ENCODE results near the gene GDF10.

GDF10 gene

DNA sequence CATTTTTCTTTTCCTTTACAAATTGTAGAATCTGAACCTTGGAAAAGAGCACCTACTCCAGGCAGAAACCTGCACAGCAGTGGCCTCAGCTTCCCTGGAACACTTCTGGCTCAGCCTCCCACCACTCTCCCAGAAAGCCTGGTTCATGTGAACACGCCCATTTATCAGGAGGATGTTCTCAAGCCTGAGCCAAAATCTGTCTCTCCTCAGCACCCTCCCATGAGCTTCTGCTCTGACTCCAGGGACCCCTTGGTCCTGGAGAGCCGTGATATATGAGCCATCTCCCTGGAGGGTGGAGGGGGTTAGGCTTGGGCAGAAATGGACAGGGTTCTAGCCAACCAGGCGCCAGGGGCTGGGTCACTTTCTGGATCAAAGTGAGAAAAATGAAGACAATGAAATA, 32.4 kb downstream of the GDF10 start:
- no peak for DNase-seq (ENCODE audit: low read depth in 1 of 2, low spot score in 1 of 2)

DNA sequence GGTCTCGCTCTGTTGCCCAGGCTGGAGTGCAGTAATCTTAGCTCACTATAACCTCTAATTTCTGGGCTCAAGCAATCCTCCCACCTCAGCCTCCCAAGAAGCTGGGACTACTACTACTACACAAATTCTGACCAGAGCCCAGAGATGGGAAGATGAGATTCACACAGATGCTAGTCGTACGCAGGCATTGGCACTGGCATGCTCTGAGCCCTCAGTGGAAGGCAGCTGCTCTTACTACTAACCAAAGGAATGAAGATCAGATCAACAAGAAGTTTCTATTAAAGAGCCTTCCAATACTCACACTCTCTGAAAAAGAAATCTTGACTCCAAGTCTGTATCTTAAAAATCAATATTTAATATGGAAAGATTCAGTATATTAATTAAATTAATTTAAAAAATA, 32.9 kb downstream of the GDF10 start:
- no peak for DNase-seq (ENCODE audit: low read depth in 1 of 2, low spot score in 1 of 2)

DNA sequence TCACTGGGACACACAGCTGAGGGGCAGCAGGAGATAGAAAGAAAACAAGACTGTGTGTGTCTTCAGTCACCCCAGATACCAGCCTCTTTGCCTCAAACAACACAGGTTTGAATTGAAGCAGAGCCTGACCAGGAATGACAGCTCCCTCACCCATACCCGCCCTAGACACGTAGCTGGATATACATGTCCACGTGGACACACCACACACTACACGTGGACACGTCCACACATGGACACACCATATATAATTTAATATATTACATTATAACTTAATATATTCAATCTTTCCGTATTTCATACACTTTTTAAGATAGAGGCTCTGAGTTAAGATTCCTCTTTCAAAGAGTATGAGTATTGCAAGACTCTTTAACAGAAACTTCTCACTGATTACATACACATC, 33.5 kb downstream of the GDF10 start:
- DNase-seq (ENCODE audit: low read depth in 1 of 2, low spot score in 1 of 2), result no peak

DNA sequence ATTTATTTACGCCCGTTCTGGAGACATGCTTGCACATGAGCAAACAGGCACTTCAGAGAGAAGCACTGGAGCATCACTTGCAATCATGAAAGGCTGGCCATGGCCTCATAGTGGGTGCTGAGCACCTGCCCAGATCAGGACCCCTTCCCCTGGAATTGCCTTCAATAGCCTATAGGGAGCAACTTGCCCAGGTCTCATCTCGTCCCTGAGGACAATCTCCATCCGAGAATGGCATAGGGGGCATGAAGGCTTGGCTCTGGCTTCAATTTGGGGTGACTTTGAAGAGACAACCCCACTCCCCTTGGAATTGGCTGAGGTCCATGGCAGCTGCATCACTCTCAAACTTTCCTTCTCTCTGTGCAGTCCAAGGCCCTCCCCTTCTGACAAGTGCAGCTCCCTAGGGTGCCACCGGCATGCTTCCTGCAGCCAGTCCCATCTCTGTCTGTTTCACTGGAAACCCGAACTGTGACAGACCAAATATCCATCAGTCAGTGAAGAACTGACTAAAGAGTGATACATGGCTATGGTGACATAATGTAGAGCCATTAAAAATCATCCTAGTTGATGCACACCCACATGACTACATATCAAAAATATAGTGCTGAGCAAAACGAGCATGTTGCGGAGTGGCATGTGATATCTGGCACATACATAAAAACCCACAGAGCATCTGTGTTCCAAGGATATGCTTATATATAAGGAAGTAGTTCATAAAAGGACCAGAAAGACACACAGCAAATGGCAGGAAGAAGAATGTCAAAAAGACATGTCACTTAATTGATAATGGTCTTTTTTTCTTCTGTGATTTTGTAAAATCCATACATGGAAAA, 34.7 kb downstream of the GDF10 start:
- DNase-seq (ENCODE audit: low read depth in 1 of 2, low spot score in 1 of 2), result no peak

DNA sequence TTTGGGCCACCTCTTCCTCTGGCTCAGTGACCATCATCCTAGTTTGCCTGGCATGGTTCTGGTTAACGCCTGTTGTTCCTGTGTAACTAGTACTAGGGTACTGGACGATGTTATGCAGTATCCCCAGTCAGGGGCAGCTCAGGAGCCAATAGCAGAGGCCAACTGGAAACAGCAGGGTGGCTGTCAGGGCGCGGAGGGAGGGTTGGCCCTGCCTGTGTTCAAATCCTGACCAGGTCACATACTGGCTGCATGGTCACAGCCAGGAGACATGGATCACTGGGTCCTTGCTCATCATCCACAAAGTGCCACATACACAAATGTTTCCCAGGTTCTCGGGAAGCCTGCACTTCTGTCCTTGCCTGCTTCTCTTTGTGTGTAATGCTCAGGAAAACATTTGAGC, 35.9 kb downstream of the GDF10 start:
- DNase-seq (ENCODE audit: low read depth in 1 of 2, low spot score in 1 of 2), result no peak

DNA sequence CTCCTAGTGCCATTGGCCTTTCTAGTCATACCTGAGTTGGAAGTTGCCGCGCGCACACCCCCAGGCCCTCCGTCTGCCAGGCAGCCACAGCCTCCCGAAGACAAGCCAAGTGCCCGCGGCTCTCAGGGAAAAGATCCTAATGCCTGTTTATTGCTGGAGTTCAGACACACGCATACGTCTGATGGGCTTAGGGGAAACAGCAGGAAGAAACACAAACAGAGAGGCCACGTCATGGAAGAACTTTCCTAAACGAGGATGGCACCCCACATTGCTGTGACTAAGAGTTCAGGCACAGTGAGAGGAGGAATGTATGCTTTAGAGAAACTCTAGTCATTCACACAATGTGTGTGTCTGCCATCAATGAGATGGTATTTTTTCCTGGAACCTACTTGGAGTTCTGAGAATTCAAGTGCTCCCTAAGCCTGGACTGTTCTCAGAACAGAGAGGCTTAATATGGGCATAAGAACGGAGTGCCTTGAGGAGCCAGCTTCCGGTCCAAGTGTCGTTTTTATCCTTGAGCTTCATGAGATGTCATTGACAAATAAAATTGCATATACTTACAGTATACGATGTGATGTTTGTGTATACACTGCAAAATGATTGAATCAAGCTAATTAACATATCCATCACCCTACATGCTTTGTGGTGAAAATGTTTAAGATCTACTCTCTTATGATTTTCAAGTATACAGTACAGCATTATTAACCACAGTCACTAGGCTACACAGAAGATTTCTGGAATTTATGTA, 36.6 kb downstream of the GDF10 start:
- no peak for DNase-seq (ENCODE audit: low read depth in 1 of 2, low spot score in 1 of 2)

DNA sequence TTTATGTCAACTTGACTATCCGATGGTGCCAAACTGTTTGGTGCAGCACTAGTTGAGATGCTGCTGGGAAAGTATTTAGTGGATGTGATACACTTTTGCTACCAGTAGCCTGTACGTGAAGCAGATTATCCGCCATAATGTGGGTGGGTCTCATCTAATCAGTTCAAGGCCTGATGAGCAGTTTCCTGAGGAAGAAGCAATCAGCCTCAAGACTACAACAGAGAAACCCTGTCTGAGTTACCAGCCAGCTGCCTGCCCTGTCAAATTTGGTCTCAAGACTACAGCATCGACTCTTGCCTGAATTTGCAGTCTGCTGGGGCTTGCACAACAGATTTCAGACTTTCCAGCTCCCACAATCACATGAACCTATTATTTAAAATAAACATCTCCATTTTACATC, 37.3 kb downstream of the GDF10 start:
- DNase-seq (ENCODE audit: low read depth in 1 of 2, low spot score in 1 of 2), result no peak

DNA sequence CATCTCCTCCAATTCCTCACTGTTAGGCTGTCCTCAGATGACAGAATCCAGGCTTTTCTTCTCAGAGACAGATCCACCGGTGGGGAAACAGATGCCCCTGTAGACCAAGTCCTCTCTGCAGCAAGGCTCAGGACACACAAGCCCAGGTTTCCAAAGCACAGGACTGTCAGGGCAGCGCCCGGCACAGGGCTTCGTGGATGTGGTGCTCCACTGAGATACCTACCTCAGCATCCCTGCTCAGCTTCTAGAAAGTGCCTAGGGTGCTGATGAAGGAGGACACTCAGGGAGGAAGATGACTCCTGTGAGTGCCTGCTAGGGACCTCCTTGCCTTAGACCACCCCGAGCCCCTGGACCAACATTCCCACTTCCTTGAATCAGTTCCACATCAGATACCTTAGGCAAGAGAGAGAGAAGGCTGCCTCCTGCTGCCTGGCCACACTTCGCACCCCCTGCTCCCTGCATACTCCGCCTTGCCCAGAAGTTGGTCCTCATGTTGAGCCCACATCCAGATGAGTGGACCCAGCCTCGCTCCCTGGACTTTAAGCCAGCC, 39.3 kb downstream of the GDF10 start:
- DNase-seq (ENCODE audit: low read depth in 1 of 2, low spot score in 1 of 2), result no peak

DNA sequence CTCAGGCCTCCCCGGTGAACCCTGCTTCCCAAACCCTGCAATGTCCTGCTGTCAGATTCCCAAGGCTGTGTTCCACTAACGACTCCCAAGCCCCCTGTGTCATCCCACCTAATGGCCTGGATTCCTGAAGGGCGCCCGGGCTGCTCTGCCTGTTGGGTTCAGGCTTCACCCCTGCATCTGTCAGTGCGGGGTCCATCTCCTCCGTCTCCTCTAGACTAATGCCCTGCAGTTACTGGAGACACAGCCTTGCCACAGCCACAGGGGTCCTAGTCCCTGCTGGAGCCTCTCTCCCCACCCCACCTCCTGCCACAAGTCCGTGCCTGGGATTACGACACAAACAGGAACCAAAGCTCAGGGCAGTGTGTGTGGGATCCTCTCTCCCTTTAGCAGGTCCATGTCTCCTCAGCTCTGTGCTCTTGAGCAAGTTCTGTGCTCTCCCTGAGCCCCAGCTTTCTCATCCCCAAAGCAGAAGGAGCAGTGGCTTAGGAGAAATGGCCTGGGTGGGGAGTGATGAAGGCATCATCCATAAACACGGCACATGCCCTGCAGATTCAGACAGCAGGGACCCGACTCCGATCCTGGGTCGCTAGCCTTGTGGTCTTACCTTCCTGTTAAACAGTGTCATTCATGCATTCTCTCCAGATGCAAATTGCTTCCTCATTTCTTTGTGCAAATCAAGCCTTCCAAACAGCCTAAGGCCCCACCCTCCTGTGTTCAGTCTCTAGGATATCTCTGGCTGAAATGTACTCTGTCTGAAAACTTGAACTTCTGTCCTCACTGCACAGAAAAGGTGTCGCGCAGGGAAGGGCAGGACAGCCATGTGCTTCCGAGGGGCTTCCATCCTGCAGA, 40.0 kb downstream of the GDF10 start:
- DNase-seq (ENCODE audit: low read depth in 1 of 2, low spot score in 1 of 2), result no peak

DNA sequence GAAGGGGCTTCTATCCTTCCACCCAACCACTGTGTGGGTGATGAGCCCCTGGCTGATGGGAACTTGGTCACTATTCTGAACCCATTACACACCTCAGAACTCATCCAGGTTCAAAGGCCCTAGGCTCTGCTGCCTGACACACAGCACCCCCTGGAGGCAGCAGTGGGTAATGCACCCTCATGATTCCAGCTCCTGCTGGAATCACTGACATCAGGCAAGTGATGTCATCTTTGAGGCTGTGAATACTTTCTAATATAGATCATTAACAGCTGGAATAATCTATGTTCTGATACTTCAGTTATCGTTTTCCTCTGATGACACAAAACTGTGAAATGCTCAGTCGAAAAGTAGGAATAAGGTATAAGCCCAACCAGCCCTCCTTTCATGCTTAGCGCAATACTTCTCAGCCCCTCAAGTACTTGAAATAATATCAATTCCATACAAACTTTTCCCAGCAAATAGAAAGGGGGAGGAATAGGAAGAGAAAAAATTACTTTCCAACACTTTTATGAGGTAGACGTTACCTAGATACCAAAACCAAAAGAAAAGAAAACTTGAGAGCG, 40.7 kb downstream of the GDF10 start:
- DNase-seq (ENCODE audit: low read depth in 1 of 2, low spot score in 1 of 2), result peak; percentile 47 to 62

DNA sequence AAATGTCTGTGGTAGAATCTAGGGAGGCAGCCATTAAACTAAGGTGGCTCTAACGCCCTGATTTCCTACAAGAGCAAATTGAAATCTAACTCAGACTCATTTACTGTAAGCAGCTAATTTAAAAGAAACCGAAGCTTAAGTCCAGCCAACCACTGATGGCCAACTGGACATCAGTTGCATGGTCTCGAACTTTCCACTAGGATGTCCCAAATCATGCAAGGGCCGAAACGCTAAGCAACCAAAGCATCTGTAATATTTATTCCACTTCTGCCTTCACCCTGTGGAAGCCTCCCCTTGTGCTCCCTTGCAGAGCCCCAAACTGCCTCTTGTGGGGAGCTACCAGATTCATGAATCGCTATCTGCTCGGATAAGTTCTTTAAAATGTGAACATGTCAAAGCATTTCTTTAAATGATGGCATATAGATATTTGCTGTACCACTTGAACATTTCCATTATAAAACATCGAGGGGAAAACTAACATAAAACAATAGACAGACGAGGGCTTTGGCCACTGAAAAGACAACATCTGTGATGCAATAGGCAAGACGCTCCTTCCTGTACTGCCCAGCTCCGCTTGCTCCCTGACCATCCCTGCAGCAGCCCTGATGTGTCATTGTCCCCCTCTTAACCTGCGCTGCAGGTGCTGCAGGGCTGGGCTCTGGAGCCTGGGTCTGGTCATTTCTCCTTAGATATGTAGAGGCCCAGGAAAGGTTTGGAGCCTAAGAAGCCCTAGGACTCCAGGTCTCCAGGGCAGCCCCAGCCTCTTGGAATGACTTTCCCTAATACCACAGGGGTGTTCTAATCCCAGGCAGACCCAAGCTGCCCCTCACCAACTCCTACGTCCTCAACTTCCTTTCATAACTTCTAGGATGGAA, 45.2 kb downstream of the GDF10 start:
- DNase-seq (ENCODE audit: low read depth in 1 of 2, low spot score in 1 of 2), result no peak

DNA sequence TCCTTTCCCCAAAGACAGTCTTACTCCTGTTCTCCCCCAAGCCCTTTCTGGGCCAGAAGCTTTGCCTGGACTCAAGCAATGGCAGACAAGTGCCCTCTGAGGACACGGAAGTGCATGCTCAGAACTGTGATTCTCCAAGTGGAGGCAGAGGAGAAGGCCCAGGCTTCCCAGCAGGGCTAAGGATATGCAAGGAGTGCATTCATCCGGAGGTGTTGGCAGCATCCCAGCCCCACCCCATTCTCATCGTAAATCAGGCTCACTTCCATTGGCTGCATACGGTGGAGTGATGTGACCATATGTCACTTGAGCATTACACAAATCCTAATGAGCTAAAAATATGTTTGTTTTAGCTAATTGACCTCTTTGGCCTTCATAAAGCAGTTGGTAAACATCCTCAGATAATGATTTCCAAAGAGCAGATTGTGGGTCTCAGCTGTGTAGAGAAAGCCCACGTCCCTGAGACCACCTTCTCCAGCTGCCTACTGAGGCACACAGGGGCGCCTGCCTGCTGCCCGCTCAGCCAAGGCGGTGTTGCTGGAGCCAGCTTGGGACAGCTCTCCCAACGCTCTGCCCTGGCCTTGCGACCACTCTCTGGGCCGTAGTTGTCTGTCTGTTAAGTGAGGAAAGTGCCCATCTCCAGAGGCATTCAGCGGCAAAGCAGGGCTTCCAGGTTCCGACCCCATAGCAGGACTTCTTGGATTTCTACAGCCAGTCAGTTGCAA, 46.7 kb downstream of the GDF10 start:
- no peak for DNase-seq (ENCODE audit: low read depth in 1 of 2, low spot score in 1 of 2)

DNA sequence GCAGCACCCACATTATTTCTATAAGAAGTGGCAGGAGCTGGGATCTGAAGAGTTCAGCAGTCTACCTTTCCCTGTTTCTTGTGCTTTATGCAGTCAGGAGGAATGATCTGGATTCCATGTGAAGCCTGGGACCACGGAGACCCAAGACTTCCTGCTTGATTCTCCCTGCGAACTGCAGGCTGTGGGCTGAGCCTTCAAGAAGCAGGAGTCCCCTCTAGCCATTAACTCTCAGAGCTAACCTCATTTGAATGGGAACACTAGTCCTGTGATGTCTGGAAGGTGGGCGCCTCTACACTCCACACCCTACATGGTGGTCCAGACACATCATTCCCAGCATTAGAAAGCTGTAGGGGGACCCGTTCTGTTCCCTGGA, 47.3 kb downstream of the GDF10 start:
- DNase-seq (ENCODE audit: low read depth in 1 of 2, low spot score in 1 of 2), result no peak

DNA sequence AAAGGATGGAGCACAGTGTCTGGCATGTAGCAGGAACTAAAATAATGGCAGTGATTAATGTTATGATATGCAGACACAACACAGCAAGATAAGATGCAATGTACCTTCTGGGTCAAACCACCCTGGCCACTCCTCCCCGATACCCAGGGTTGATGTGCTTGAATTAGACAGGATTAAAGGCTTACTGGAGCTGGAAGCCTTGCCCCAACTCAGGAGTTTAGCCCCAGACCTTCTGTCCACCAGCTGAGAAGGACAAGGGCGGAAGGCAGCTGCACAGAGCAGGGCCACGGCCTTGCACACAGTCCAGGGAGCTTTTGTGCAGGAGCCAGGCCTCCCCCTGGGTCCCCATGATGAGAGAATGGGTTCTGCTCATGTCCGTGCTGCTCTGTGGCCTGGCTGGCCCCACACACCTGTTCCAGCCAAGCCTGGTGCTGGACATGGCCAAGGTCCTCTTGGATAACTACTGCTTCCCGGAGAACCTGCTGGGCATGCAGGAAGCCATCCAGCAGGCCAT, 48.2 kb downstream of the GDF10 start, which contains the start of gene RBP3:
Gene RBP3, plus strand, starts transcription at position 226 of the 514 bp plus-strand sequence. Its CDS starts 122 bp downstream, at position 348.
- no peak for DNase-seq (ENCODE audit: low read depth in 1 of 2, low spot score in 1 of 2)

DNA sequence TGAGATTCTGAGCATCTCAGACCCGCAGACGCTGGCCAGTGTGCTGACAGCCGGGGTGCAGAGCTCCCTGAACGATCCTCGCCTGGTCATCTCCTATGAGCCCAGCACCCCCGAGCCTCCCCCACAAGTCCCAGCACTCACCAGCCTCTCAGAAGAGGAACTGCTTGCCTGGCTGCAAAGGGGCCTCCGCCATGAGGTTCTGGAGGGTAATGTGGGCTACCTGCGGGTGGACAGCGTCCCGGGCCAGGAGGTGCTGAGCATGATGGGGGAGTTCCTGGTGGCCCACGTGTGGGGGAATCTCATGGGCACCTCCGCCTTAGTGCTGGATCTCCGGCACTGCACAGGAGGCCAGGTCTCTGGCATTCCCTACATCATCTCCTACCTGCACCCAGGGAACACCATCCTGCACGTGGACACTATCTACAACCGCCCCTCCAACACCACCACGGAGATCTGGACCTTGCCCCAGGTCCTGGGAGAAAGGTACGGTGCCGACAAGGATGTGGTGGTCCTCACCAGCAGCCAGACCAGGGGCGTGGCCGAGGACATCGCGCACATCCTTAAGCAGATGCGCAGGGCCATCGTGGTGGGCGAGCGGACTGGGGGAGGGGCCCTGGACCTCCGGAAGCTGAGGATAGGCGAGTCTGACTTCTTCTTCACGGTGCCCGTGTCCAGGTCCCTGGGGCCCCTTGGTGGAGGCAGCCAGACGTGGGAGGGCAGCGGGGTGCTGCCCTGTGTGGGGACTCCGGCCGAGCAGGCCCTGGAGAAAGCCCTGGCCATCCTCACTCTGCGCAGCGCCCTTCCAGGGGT, 48.9 kb downstream of the GDF10 start:
- DNase-seq (ENCODE audit: low read depth in 1 of 2, low spot score in 1 of 2), result no peak

DNA sequence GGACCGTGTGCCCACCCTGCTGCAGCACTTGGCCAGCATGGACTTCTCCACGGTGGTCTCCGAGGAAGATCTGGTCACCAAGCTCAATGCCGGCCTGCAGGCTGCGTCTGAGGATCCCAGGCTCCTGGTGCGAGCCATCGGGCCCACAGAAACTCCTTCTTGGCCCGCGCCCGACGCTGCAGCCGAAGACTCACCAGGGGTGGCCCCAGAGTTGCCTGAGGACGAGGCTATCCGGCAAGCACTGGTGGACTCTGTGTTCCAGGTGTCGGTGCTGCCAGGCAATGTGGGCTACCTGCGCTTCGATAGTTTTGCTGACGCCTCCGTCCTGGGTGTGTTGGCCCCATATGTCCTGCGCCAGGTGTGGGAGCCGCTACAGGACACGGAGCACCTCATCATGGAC, 49.5 kb downstream of the GDF10 start:
- no peak for DNase-seq (ENCODE audit: low read depth in 1 of 2, low spot score in 1 of 2)

DNA sequence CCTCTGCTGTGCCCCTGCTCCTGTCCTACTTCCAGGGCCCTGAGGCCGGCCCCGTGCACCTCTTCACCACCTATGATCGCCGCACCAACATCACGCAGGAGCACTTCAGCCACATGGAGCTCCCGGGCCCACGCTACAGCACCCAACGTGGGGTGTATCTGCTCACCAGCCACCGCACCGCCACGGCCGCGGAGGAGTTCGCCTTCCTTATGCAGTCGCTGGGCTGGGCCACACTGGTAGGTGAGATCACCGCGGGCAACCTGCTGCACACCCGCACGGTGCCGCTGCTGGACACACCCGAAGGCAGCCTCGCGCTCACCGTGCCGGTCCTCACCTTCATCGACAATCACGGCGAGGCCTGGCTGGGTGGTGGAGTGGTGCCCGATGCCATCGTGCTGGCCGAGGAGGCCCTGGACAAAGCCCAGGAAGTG, 50.0 kb downstream of the GDF10 start:
- no peak for DNase-seq (ENCODE audit: low read depth in 1 of 2, low spot score in 1 of 2)

Measured in stimulated activated CD4-positive, alpha-beta T cell treated with anti-CD3 and anti-CD28 coated beads, Interleukin-15, amount 100 ng/mL, for 1 hour (primary cell).